ENCODE measurements around the gene FKBP7.

GRCh38 chr2:178474560-178474959 lies 3.8 kb downstream of the FKBP7 start:
- TF ChIP-seq ZNF446 (CRISPR knock-in tag; IDR thresholded peaks at IDR 0.05), result no peak
- TF ChIP-seq RARA (CRISPR knock-in tag; IDR thresholded peaks at IDR 0.05), result no peak
- no peak for TF ChIP-seq KDM5A (IDR thresholded peaks at IDR 0.05; ENCODE audit: borderline replicate concordance, low read length)
- TF ChIP-seq HCFC1 (IDR thresholded peaks at IDR 0.05; ENCODE audit: low read depth, low read length), result no peak
- TF ChIP-seq ZSCAN22 (CRISPR knock-in tag; IDR thresholded peaks at IDR 0.05), result no peak
- TF ChIP-seq, protein P1, sequence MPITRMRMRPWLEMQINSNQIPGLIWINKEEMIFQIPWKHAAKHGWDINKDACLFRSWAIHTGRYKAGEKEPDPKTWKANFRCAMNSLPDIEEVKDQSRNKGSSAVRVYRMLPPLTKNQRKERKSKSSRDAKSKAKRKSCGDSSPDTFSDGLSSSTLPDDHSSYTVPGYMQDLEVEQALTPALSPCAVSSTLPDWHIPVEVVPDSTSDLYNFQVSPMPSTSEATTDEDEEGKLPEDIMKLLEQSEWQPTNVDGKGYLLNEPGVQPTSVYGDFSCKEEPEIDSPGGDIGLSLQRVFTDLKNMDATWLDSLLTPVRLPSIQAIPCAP (CRISPR knock-in tag; IDR thresholded peaks at IDR 0.05; ENCODE audit: low read depth), result no peak
- no peak for TF ChIP-seq ZNF431 (CRISPR knock-in tag; IDR thresholded peaks at IDR 0.05; ENCODE audit: borderline replicate concordance, low read depth)
